Brain microvascular endothelial cell (primary cell): ENCODE data around the gene SIK2.

Source experiments
- DNase-seq: peaks from one replicate; pipeline ENCODE4 v3.0.0-alpha.2; 2020
- H3K27ac ChIP-seq: fragments of 250-450 bp; sonication (Bioruptor Pico); 2 replicates; pipeline ENCODE4 v1.5.1; 2020; ENCODE audit warnings: mild to moderate bottlenecking, moderate library complexity
- H3K27me3 ChIP-seq: fragments of 250-450 bp; sonication (Bioruptor Pico); replicated peaks from 2 replicates; pipeline ENCODE4 v1.5.1; 2020; ENCODE audit warnings: mild to moderate bottlenecking
- H3K36me3 ChIP-seq: fragments of 250-450 bp; sonication (Bioruptor Pico); replicated peaks from 2 replicates; pipeline ENCODE4 v1.5.1; 2020; ENCODE audit warnings: mild to moderate bottlenecking
- H3K4me3 ChIP-seq: 2 replicates; pipeline ENCODE4 v1.5.1; 2011; ENCODE audit warnings: low read depth, mild to moderate bottlenecking, control low read depth, low read length, moderate library complexity
- CTCF ChIP-seq: IDR thresholded peaks from 2 replicates; pipeline ENCODE4 v1.5.1; 2011; ENCODE audit warnings: low read depth, mild to moderate bottlenecking, moderate library complexity, low read length, control low read depth, inconsistent platforms; ENCODE audit errors: missing control alignments
- in situ Hi-C: cut with HindIII; loops from 2 replicates; pipeline ENCODE4 v1.10.0; 2017; ENCODE audit warnings: low sequenced_read_pairs, low pct_ligation_motif_present

The SIK2 gene

DNA sequence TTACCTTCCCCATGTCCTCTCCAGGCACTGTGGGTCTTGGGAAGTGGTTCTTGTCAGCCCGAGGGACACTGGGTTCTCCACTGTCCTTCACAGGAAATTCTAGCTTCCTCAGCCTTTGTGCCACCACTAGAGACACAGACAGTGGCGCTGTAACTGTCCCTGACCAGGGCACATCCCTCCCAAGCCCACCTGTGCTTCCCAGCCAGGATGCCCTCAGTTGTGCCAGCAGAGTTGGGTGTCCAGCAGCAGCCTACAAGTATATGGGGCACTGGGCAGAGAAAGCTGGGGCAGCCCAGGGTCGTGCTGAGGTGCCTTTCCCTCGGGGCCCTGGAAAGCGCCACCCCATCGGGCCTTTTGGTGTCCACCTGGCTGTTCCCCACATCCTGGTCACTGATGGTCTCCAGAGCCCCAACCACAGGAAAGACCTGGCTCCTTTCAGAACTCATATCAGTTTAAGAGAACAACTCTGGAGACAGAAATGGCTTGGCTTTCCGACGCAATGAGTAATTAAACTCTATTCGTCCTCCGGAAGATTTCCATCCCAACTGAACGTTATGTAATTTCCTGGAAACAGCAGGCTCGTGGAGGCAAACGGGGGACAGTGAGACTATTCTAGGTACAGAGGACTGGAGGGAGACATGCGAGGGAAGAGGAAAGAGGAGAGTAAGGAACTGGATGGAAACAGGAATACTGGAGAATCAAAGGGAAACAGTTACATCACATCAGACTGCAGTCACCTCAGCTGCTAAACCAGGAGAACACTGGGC, 135.4 kb downstream of the SIK2 start:
- no peaks in the 10 kb centered on the region for H3K27me3 ChIP-seq
- H3K27ac ChIP-seq, result peak overlapping the region; percentile 8
- H3K4me3 ChIP-seq, result no peak overlapping the region
- in situ Hi-C loops, result no loop called here
- DNase-seq, result no peak
- H3K36me3 ChIP-seq, result peaks cover 9% of the 10 kb centered on the region
- no peak for TF ChIP-seq CTCF

DNA sequence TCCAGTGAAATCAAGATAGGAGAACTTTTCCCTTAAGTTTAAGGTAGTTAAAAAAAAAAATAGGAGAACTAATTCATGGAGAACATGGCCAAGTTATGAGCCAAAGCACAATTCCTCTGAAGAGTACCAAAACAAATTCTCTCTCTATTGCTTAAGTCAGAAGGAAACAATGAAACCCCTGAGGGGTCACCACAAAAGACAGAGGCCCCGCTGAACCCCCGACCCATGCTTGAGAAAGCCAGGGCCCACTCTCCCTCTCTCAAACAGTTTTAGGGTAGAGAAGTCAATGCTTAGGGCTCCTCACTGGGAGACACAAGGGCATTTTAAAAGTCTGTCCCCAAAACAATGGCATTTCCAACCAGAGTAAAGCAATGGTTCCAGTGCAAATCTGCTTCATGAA, 137.1 kb downstream of the SIK2 start:
- DNase-seq, result no peak
- H3K36me3 ChIP-seq, result peaks cover 21% of the 10 kb centered on the region
- H3K4me3 ChIP-seq, result no peak overlapping the region
- H3K27ac ChIP-seq, result no peak overlapping the region
- no peaks in the 10 kb centered on the region for H3K27me3 ChIP-seq
- in situ Hi-C loops, result no loop called here
- TF ChIP-seq CTCF, result no peak

GRCh38 chr11:111741751-111742150, 139.5 kb downstream of the SIK2 start:
- no peaks in the 10 kb centered on the region for H3K27me3 ChIP-seq
- H3K36me3 ChIP-seq, result peaks cover 24% of the 10 kb centered on the region
- DNase-seq, result no peak
- no peak overlapping the region for H3K27ac ChIP-seq
- in situ Hi-C loops, result no loop called here
- H3K4me3 ChIP-seq, result no peak overlapping the region
- no peak for TF ChIP-seq CTCF

DNA sequence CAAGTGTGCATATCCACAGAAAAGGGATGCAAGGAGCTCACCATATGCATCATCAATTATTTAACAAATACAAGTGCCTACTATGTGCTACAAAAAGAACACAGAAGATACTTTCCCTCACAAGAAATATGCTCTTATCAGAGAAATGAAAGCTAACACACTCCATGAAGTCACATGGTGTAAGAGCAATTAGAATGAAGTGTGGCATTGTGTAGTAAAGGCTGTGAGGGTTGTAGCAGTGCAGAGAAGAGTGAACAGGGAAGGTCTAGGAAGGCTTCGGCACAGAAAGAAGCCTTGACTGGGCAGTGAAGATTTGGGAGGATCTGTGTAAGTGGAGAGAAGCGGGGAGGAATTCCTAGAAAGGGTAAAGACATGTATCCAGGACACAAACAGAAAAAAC, 141.5 kb downstream of the SIK2 start:
- Histone ChIP-seq H3K27ac (no peak overlapping the region), H3K27me3 (no peaks in the 10 kb centered on the region), H3K4me3 (no peak overlapping the region), H3K36me3 (peaks cover 34% of the 10 kb centered on the region)
- DNase-seq, result no peak
- no peak for TF ChIP-seq CTCF
- in situ Hi-C loops, result no loop called here

DNA sequence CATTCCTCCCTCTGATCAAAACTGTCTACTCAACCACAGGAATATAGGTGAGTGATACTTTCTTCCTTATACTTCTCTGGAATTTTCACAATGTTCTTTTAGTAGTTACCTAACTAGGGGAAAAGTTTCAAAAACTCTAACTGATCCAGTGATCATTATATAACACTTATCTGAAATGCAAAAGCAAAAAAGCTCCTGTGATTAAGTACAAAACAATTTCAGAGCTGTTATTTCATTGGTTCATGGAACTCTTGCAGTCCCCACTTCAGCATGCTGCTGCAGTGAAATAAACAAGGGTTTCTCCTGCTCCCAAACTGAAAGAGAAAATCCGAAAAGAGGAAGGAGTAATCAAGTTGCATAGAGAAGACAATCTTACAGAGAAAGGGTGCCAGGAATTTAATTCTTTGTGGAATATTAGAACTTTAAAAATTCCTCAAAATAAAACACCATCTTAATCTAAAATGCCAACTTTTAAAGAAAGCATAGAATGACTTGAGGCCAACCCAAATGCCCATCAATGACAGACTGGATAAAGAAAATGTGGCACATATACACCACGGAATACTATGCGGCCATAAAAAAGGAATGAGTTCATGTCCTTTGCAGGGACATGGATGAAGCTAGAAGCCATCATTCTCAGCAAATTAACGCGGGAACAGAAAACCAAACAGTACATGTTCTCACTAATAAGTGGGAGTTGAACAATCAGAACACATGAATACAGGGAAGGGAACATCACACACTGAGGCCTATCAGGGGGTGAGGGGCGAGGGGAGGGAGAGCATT, 143.7 kb downstream of the SIK2 start:
- Histone ChIP-seq H3K36me3 (peaks cover 43% of the 10 kb centered on the region), H3K27ac (peak overlapping the region; percentile 85), H3K4me3 (no peak overlapping the region), H3K27me3 (no peaks in the 10 kb centered on the region)
- no peak for DNase-seq
- in situ Hi-C loops, result no loop called here
- TF ChIP-seq CTCF, result no peak
